ENCODE data around the gene PECR.

DNA sequence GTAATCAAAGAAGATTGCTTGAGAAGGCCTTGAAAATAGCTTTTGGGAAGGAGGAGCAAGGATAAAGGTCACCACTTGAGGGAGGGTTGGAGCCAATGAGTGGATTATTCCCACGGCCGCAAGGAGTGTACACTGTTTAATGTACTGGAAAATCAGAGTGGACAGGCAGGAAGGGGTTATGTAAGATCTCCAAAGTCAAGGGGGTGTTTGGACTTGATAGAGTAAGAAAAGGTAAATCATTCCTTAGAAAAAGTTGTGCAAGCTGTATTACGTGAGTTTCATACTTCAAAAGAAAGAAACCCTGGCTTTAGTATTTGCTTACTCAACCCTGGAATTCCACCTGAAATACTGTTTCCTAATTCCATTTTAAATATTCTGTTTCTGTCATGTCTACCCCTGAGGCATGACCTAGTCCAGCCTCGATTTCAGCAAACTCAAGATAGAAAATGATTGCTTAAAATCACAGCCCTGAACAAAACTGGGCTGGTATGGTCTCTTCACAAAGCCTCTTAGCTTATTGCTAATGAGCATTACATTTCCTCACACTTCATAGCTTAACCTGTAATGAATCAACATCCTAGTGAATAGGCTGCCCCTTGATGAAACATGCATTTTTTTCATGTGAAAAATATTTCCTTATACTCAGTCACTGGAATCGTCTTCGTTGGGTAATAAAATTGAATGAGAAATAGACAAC, 69.3 kb downstream of the PECR start:
- TF ChIP-seq ZNF670 (tag by site-specific recombination; IDR thresholded peaks at IDR 0.05; ENCODE audit: low read depth) (no peak), ZIC2 (tag by site-specific recombination; IDR thresholded peaks at IDR 0.05) (no peak), ZNF266 (tag by site-specific recombination; IDR thresholded peaks at IDR 0.05; ENCODE audit: low read depth) (no peak), ZNF416 (tag by site-specific recombination; IDR thresholded peaks at IDR 0.05) (no peak)
